ENCODE measurements around the gene EDC4. TPM values are rescaled to one million over a fixed set of nuclear protein-coding genes. Genes with fewer than 3 reads are reported as not detected.
"Not testable (repeated sequence)": the region's sequence is repeated elsewhere in the genome, so short reads cannot be mapped to it uniquely, and the experiment has no call there.

The EDC4 gene, protein sequence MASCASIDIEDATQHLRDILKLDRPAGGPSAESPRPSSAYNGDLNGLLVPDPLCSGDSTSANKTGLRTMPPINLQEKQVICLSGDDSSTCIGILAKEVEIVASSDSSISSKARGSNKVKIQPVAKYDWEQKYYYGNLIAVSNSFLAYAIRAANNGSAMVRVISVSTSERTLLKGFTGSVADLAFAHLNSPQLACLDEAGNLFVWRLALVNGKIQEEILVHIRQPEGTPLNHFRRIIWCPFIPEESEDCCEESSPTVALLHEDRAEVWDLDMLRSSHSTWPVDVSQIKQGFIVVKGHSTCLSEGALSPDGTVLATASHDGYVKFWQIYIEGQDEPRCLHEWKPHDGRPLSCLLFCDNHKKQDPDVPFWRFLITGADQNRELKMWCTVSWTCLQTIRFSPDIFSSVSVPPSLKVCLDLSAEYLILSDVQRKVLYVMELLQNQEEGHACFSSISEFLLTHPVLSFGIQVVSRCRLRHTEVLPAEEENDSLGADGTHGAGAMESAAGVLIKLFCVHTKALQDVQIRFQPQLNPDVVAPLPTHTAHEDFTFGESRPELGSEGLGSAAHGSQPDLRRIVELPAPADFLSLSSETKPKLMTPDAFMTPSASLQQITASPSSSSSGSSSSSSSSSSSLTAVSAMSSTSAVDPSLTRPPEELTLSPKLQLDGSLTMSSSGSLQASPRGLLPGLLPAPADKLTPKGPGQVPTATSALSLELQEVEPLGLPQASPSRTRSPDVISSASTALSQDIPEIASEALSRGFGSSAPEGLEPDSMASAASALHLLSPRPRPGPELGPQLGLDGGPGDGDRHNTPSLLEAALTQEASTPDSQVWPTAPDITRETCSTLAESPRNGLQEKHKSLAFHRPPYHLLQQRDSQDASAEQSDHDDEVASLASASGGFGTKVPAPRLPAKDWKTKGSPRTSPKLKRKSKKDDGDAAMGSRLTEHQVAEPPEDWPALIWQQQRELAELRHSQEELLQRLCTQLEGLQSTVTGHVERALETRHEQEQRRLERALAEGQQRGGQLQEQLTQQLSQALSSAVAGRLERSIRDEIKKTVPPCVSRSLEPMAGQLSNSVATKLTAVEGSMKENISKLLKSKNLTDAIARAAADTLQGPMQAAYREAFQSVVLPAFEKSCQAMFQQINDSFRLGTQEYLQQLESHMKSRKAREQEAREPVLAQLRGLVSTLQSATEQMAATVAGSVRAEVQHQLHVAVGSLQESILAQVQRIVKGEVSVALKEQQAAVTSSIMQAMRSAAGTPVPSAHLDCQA (N-terminal part only)
- polyA plus RNA-seq: 10 to 100 TPM; 26.9 to 27.7 TPM

DNA sequence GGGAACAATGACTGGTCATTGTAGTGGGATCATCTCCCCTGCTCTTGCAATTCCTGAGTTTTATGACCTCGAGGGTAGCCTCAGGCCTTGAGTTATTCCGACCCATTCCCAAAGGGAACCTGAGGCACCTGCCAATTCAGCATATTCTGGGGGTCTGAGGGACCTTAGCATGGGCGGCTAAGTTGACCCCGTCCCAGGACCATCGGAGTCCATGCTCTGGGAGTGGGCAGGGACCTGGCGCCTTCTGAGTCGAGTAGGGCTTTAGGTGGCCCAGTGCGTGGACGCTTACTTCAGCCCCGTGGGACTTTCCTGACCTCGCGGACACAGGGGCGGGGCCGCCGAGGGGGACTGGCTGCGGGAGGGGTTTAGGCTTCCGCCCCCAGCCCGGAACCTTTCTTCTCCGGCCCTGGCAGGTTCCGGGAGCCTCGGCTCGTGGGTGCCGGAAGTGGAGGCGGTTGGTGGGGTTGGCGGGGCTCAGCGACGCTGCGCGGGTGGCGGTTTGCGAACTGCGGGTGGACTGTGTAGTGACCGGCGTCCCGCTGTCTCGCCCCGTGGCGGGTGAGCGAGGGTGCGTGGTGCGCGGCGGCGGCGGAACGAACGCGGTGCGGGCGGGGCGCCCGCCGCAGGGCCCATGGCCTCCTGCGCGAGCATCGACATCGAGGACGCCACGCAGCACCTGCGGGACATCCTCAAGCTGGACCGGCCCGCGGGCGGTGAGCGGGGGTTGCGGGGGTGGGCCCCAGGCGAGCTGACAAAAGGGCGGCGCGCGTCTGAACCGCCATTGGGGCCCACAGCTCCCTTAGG lies at the start of gene EDC4:
EDC4 (plus strand) TSS at position 422 of the 804 bp plus-strand sequence; CDS start at position 632, 210 bp downstream.
- Histone ChIP-seq H3K36me3 (ENCODE audit: control insufficient read depth in 2 of 2, insufficient read depth in 2 of 2, low read length in 1 of 2) (peaks cover 3 to 43% of the 10 kb centered on the region in 2 donors), H3K4me1 (ENCODE audit: control insufficient read depth in 2 of 2, insufficient read depth in 2 of 2, low read length in 1 of 2) (peaks cover 5 to 11% of the 10 kb centered on the region in 2 donors), H3K4me3 (ENCODE audit: low read depth in 1 of 2, low read length in 2 of 2) (peak within 1 kb of the TSS; percentile 78 to 91), H3K27me3 (ENCODE audit: control insufficient read depth in 1 of 2, insufficient read depth in 2 of 2, low read length in 2 of 2) (no peaks in the 10 kb centered on the region), H3K9me3 (ENCODE audit: control insufficient read depth in 2 of 2, insufficient read depth in 1 of 2, low read depth in 1 of 2, low read length in 1 of 2) (no peaks in the 10 kb centered on the region), H3K27ac (ENCODE audit: low read depth in 2 of 2, low read length in 1 of 2) (peak within 1 kb of the TSS; percentile 57 to 84)
- WGBS, 2 donors: 2 to 3% methylated on average over 67 to 72 of the region's 72 CpGs

DNA sequence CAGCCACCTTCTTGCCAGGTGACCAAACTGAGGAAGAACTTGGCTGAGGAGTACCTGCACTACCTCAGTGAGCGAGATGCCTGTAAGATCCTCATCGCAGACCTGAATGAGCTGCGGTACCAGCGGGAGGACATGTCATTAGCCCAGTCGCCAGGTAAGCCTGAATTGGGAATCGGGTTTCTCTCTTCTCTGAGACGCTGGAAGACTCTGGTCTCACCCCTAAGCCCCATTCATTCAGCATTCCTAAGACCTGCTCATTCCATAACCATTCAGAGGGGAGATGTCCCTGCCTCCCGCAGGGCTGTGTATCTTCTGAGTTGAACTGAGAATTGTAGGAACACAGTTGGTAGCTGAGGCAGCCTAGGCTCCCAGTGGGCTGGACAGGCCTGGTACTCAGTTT lies 47.7 kb upstream of the EDC4 start:
- Histone ChIP-seq H3K27me3 (ENCODE audit: control insufficient read depth in 1 of 2, insufficient read depth in 2 of 2, low read length in 2 of 2) (no peaks in the 10 kb centered on the region), H3K27ac (ENCODE audit: low read depth in 2 of 2, low read length in 1 of 2) (no peak overlapping the region), H3K9me3 (ENCODE audit: control insufficient read depth in 2 of 2, insufficient read depth in 1 of 2, low read depth in 1 of 2, low read length in 1 of 2) (no peaks in the 10 kb centered on the region), H3K4me3 (ENCODE audit: low read depth in 1 of 2, low read length in 2 of 2) (no peak overlapping the region), H3K4me1 (ENCODE audit: control insufficient read depth in 2 of 2, insufficient read depth in 2 of 2, low read length in 1 of 2) (no peaks in the 10 kb centered on the region), H3K36me3 (ENCODE audit: control insufficient read depth in 2 of 2, insufficient read depth in 2 of 2, low read length in 1 of 2) (peaks cover 13 to 30% of the 10 kb centered on the region in 2 donors)
- 84 to 87% methylated on average over 8 of the region's 8 CpGs for WGBS, 2 donors

DNA sequence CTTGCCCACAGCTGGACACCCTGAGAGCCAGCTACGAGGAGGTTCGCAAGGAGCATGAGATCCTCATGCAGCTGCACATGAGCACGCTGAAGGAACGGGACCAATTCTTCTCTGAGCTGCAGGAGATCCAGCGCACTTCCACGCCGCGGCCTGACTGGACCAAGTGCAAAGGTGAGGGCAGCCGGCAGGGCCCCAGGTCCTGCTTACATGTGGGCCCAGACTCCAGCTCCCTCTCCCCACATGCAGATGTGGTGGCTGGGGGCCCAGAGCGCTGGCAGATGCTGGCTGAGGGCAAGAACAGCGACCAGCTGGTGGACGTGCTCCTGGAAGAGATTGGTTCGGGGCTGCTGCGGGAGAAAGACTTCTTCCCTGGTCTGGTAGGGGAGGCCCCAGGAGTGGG lies 46.9 kb upstream of the EDC4 start:
- WGBS, 2 donors: 93 to 96% methylated on average over 14 of the region's 14 CpGs

DNA sequence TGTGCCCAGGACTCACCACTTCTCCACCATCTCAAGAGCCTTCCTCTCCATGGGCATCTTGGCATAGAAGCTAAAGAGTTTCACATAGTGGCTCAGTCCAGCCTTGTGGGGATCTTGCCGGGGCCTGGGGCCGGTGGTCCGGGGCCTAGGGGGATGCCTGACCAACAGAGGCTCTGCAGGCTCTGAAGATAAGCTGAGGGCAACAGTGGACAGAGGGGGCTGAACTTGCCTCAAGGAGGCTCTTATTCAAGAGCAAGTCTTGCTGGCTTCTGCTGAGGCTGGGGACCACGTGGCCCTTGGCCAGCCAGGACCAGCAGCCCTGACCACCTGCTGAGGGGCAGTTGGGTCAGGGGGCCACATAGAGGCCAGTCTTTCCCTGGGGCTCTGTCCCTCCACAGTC lies 44.2 kb upstream of the EDC4 start:
- H3K27me3 ChIP-seq (ENCODE audit: control insufficient read depth in 1 of 2, insufficient read depth in 2 of 2, low read length in 2 of 2): no peaks in the 10 kb centered on the region
- H3K4me1 ChIP-seq (ENCODE audit: control insufficient read depth in 2 of 2, insufficient read depth in 2 of 2, low read length in 1 of 2): peaks cover 0 to 4% of the 10 kb centered on the region in 2 donors
- no peak overlapping the region for H3K27ac ChIP-seq (ENCODE audit: low read depth in 2 of 2, low read length in 1 of 2)
- H3K36me3 ChIP-seq (ENCODE audit: control insufficient read depth in 2 of 2, insufficient read depth in 2 of 2, low read length in 1 of 2): peaks cover 19 to 48% of the 10 kb centered on the region in 2 donors
- H3K9me3 ChIP-seq (ENCODE audit: control insufficient read depth in 2 of 2, insufficient read depth in 1 of 2, low read depth in 1 of 2, low read length in 1 of 2): no peaks in the 10 kb centered on the region
- no peak overlapping the region for H3K4me3 ChIP-seq (ENCODE audit: low read depth in 1 of 2, low read length in 2 of 2)
- WGBS, 2 donors: 91 to 94% methylated on average over 4 of the region's 4 CpGs

More for the DNA sequence above, 46.9 kb upstream of the EDC4 start:
- Histone ChIP-seq H3K27me3 (ENCODE audit: control insufficient read depth in 1 of 2, insufficient read depth in 2 of 2, low read length in 2 of 2) (no peaks in the 10 kb centered on the region), H3K4me3 (ENCODE audit: low read depth in 1 of 2, low read length in 2 of 2) (no peak overlapping the region), H3K27ac (ENCODE audit: low read depth in 2 of 2, low read length in 1 of 2) (no peak overlapping the region), H3K4me1 (ENCODE audit: control insufficient read depth in 2 of 2, insufficient read depth in 2 of 2, low read length in 1 of 2) (no peaks in the 10 kb centered on the region), H3K9me3 (ENCODE audit: control insufficient read depth in 2 of 2, insufficient read depth in 1 of 2, low read depth in 1 of 2, low read length in 1 of 2) (no peaks in the 10 kb centered on the region), H3K36me3 (ENCODE audit: control insufficient read depth in 2 of 2, insufficient read depth in 2 of 2, low read length in 1 of 2) (peaks cover 13 to 36% of the 10 kb centered on the region in 2 donors)

DNA sequence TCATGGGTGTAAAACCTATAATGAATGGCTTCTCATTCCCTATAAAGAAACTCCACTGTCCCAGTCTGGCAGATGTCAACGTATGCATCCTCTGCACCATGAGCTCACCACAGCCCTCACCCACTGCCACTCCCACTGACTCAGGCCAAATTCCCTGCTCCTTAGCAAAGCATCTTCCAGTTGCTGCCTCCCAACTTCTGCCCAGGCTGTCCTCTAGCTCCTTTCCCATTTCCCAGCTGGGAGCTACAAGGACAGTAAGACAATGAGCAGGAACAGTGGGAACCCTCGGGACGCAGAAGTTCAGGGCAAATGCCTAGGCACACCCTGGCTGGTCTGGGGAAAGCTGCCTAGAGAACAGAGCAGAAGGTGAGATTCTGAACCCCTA lies 39.8 kb upstream of the EDC4 start:
- Histone ChIP-seq H3K27ac (ENCODE audit: low read depth in 2 of 2, low read length in 1 of 2) (peak overlapping the region; percentile 22 to 75), H3K4me1 (ENCODE audit: control insufficient read depth in 2 of 2, insufficient read depth in 2 of 2, low read length in 1 of 2) (peaks cover 0 to 4% of the 10 kb centered on the region in 2 donors), H3K27me3 (ENCODE audit: control insufficient read depth in 1 of 2, insufficient read depth in 2 of 2, low read length in 2 of 2) (no peaks in the 10 kb centered on the region), H3K36me3 (ENCODE audit: control insufficient read depth in 2 of 2, insufficient read depth in 2 of 2, low read length in 1 of 2) (peaks cover 17 to 38% of the 10 kb centered on the region in 2 donors), H3K4me3 (ENCODE audit: low read depth in 1 of 2, low read length in 2 of 2) (peak overlapping the region; percentile 76 to 89), H3K9me3 (ENCODE audit: control insufficient read depth in 2 of 2, insufficient read depth in 1 of 2, low read depth in 1 of 2, low read length in 1 of 2) (no peaks in the 10 kb centered on the region)
- WGBS, 2 donors: 2 to 4% methylated on average over 3 of the region's 3 CpGs

DNA sequence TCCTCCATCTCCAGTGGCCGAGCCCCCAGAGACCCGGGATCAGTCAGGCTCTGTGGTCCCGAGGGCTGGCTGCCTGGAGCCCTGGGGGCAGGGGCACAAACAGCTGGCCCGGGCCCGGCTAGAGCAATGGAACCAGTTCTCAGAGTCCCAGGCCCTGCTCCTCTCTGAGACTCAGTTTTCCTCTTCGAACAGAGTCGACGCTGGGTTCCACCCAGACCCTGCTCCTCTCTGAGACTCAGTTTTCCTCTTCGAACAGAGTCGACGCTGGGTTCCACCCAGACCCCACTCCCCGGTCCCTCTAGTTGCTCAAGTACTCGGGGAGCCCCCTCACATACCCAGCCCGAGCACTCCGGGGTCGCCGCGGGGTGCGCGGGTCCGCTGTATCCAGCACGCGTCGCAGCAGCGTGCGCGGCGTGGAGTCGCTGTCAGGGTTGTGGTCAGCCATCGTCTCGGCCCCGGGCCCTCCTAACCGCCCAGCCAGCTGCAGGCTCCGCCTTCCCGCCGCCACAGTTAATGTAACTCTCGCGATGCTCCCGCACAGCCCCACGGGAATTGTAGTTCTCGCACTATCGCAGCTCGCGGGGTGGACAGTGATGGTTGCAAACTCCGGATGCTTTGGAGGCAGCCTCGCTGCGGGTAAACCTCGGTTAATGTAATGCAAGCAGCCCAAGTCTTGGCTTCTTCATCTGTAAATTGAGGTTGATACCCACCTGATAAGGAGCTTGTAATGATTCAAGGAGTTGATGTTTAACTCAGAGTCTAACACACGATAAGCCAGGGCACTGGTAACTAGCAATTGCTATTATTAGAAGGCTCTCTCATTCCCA lies 39.2 kb upstream of the EDC4 start:
- peaks cover 0 to 4% of the 10 kb centered on the region in 2 donors for H3K4me1 ChIP-seq (ENCODE audit: control insufficient read depth in 2 of 2, insufficient read depth in 2 of 2, low read length in 1 of 2)
- no peaks in the 10 kb centered on the region for H3K27me3 ChIP-seq (ENCODE audit: control insufficient read depth in 1 of 2, insufficient read depth in 2 of 2, low read length in 2 of 2)
- peaks cover 13 to 32% of the 10 kb centered on the region in 2 donors for H3K36me3 ChIP-seq (ENCODE audit: control insufficient read depth in 2 of 2, insufficient read depth in 2 of 2, low read length in 1 of 2)
- H3K4me3 ChIP-seq (ENCODE audit: low read depth in 1 of 2, low read length in 2 of 2): peak overlapping the region; percentile 76 to 89
- 0% methylated on average over 49 of the region's 49 CpGs for WGBS, 2 donors
- H3K9me3 ChIP-seq (ENCODE audit: control insufficient read depth in 2 of 2, insufficient read depth in 1 of 2, low read depth in 1 of 2, low read length in 1 of 2): no peaks in the 10 kb centered on the region
- peak overlapping the region; percentile 22 to 85 for H3K27ac ChIP-seq (ENCODE audit: low read depth in 2 of 2, low read length in 1 of 2)

DNA sequence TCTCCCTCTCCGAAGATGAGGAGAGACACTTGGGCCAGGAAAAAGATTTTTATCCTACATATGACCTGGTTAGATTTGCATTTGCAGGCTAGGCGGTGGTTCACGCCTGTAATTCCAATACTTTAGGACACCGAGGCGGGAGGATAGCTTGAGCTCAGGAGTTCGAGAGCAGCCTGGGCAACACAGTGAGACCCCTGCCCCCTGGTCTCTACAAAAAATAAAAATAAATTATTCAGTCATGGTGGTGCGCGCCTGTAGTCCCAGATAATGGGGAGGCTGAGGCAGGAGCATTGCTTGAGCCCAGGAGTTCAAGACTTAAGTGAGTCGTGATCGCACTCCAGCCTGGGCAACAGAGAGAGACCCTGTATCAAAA lies 38.6 kb upstream of the EDC4 start:
- H3K4me1 ChIP-seq (ENCODE audit: control insufficient read depth in 2 of 2, insufficient read depth in 2 of 2, low read length in 1 of 2): peaks cover 0 to 4% of the 10 kb centered on the region in 2 donors
- H3K4me3 ChIP-seq (ENCODE audit: low read depth in 1 of 2, low read length in 2 of 2): peak overlapping the region in 1 of 2 donors; percentile 89
- WGBS, 2 donors: 79 to 83% methylated on average over 10 of the region's 10 CpGs

DNA sequence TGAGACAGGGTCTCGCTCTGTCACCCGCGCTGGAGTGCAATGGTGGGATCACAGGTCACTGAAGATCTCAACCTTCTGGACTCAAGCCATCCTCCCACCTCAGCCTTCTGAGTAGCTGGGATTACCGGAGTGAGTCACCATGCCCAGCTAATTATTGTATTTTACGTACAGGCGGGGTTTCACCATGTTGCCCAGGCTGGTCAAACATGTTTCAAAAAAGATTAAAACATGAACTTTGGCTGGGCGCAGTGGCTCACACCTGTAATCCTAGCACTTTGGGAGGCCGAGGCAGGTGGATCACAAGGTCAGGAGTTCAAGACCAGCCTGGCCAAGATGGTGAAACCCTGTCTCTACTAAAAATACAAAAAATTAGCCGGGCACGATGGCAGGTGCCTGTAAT lies 35.7 kb upstream of the EDC4 start:
- not testable (repeated sequence) for H3K27me3 ChIP-seq (ENCODE audit: control insufficient read depth in 1 of 2, insufficient read depth in 2 of 2, low read length in 2 of 2); H3K9me3 ChIP-seq (ENCODE audit: control insufficient read depth in 2 of 2, insufficient read depth in 1 of 2, low read depth in 1 of 2, low read length in 1 of 2)
- WGBS, 2 donors: 62 to 66% methylated on average over 10 of the region's 10 CpGs

More for the DNA sequence above, 38.6 kb upstream of the EDC4 start:
- Histone ChIP-seq H3K9me3 (ENCODE audit: control insufficient read depth in 2 of 2, insufficient read depth in 1 of 2, low read depth in 1 of 2, low read length in 1 of 2) (no peaks in the 10 kb centered on the region), H3K27me3 (ENCODE audit: control insufficient read depth in 1 of 2, insufficient read depth in 2 of 2, low read length in 2 of 2) (no peaks in the 10 kb centered on the region), H3K27ac (ENCODE audit: low read depth in 2 of 2, low read length in 1 of 2) (no peak overlapping the region), H3K36me3 (ENCODE audit: control insufficient read depth in 2 of 2, insufficient read depth in 2 of 2, low read length in 1 of 2) (peaks cover 9 to 27% of the 10 kb centered on the region in 2 donors)

More for the DNA sequence above, 35.7 kb upstream of the EDC4 start:
- H3K4me1 ChIP-seq (ENCODE audit: control insufficient read depth in 2 of 2, insufficient read depth in 2 of 2, low read length in 1 of 2); H3K36me3 ChIP-seq (ENCODE audit: control insufficient read depth in 2 of 2, insufficient read depth in 2 of 2, low read length in 1 of 2); H3K4me3 ChIP-seq (ENCODE audit: low read depth in 1 of 2, low read length in 2 of 2): not testable (repeated sequence)
- H3K27ac ChIP-seq (ENCODE audit: low read depth in 2 of 2, low read length in 1 of 2): peak overlapping the region in 1 of 2 donors; percentile 16
